ENCODE data around the gene GPR4.

DNA sequence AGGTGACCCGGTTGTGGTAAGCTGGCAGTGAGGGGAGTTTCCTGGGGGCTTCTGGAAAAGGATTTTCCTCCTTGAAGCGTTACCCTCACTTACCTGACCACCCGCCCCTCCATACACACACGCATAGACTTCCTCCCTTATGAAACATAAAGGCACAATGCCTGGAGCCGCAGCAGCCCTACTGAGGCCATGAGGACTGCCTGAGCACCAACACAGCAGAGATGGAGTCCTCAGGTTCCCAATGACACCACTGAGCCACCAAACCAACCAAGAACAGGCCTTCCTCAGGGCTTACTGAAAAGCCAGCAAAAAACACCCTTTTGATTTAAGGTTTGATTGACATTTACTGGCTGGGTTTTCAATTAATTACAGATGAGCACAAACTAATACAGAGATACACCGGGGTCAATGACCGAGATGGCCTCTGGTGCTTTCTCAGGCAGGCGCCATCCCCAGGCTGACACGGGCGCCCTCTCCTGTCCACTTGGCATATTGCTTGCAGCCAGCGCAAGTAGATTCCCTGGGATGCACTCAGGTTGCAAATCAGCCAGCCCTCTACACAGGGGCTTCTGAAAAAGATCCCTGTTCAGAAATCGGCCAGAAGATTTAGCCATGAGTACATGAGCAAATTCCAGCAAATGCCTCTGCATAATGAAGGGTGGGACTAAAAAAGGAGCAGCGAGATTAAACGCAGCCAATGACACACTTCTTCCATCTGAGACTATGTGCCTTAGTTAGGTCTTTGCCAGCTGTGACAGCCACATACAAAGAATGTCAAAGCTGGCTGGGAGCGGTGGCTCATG is 32.2 kb downstream of the GPR4 start:
- TF ChIP-seq, protein P1, sequence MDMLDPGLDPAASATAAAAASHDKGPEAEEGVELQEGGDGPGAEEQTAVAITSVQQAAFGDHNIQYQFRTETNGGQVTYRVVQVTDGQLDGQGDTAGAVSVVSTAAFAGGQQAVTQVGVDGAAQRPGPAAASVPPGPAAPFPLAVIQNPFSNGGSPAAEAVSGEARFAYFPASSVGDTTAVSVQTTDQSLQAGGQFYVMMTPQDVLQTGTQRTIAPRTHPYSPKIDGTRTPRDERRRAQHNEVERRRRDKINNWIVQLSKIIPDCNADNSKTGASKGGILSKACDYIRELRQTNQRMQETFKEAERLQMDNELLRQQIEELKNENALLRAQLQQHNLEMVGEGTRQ (CRISPR knock-in tag; IDR thresholded peaks at IDR 0.05), result no peak
- TF ChIP-seq IRF2 (CRISPR knock-in tag; IDR thresholded peaks at IDR 0.05; ENCODE audit: borderline replicate concordance, low read depth) (no peak), TP53 (CRISPR knock-in tag; IDR thresholded peaks at IDR 0.05) (no peak), GABPB1 (CRISPR knock-in tag; IDR thresholded peaks at IDR 0.05) (no peak), NFE2L1 (CRISPR knock-in tag; IDR thresholded peaks at IDR 0.05) (no peak), TEAD4 (CRISPR knock-in tag; IDR thresholded peaks at IDR 0.05) (no peak), ZNF263 (CRISPR knock-in tag; IDR thresholded peaks at IDR 0.05; ENCODE audit: low read depth) (no peak)
- TF ChIP-seq, protein P2, sequence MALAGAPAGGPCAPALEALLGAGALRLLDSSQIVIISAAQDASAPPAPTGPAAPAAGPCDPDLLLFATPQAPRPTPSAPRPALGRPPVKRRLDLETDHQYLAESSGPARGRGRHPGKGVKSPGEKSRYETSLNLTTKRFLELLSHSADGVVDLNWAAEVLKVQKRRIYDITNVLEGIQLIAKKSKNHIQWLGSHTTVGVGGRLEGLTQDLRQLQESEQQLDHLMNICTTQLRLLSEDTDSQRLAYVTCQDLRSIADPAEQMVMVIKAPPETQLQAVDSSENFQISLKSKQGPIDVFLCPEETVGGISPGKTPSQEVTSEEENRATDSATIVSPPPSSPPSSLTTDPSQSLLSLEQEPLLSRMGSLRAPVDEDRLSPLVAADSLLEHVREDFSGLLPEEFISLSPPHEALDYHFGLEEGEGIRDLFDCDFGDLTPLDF (CRISPR knock-in tag; IDR thresholded peaks at IDR 0.05), result no peak
- TF ChIP-seq, protein P3, sequence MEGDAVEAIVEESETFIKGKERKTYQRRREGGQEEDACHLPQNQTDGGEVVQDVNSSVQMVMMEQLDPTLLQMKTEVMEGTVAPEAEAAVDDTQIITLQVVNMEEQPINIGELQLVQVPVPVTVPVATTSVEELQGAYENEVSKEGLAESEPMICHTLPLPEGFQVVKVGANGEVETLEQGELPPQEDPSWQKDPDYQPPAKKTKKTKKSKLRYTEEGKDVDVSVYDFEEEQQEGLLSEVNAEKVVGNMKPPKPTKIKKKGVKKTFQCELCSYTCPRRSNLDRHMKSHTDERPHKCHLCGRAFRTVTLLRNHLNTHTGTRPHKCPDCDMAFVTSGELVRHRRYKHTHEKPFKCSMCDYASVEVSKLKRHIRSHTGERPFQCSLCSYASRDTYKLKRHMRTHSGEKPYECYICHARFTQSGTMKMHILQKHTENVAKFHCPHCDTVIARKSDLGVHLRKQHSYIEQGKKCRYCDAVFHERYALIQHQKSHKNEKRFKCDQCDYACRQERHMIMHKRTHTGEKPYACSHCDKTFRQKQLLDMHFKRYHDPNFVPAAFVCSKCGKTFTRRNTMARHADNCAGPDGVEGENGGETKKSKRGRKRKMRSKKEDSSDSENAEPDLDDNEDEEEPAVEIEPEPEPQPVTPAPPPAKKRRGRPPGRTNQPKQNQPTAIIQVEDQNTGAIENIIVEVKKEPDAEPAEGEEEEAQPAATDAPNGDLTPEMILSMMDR (IDR thresholded peaks at IDR 0.05), result peak; percentile 69
- TF ChIP-seq, protein P4, sequence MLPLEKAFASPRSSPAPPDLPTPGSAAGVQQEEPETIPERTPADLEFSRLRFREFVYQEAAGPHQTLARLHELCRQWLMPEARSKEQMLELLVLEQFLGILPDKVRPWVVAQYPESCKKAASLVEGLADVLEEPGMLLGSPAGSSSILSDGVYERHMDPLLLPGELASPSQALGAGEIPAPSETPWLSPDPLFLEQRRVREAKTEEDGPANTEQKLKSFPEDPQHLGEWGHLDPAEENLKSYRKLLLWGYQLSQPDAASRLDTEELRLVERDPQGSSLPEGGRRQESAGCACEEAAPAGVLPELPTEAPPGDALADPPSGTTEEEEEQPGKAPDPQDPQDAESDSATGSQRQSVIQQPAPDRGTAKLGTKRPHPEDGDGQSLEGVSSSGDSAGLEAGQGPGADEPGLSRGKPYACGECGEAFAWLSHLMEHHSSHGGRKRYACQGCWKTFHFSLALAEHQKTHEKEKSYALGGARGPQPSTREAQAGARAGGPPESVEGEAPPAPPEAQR (CRISPR knock-in tag; IDR thresholded peaks at IDR 0.05), result no peak
- TF ChIP-seq, protein P5, sequence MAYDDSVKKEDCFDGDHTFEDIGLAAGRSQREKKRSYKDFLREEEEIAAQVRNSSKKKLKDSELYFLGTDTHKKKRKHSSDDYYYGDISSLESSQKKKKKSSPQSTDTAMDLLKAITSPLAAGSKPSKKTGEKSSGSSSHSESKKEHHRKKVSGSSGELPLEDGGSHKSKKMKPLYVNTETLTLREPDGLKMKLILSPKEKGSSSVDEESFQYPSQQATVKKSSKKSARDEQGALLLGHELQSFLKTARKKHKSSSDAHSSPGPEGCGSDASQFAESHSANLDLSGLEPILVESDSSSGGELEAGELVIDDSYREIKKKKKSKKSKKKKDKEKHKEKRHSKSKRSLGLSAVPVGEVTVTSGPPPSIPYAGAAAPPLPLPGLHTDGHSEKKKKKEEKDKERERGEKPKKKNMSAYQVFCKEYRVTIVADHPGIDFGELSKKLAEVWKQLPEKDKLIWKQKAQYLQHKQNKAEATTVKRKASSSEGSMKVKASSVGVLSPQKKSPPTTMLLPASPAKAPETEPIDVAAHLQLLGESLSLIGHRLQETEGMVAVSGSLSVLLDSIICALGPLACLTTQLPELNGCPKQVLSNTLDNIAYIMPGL (CRISPR knock-in tag; IDR thresholded peaks at IDR 0.05), result no peak
- TF ChIP-seq, protein P6, sequence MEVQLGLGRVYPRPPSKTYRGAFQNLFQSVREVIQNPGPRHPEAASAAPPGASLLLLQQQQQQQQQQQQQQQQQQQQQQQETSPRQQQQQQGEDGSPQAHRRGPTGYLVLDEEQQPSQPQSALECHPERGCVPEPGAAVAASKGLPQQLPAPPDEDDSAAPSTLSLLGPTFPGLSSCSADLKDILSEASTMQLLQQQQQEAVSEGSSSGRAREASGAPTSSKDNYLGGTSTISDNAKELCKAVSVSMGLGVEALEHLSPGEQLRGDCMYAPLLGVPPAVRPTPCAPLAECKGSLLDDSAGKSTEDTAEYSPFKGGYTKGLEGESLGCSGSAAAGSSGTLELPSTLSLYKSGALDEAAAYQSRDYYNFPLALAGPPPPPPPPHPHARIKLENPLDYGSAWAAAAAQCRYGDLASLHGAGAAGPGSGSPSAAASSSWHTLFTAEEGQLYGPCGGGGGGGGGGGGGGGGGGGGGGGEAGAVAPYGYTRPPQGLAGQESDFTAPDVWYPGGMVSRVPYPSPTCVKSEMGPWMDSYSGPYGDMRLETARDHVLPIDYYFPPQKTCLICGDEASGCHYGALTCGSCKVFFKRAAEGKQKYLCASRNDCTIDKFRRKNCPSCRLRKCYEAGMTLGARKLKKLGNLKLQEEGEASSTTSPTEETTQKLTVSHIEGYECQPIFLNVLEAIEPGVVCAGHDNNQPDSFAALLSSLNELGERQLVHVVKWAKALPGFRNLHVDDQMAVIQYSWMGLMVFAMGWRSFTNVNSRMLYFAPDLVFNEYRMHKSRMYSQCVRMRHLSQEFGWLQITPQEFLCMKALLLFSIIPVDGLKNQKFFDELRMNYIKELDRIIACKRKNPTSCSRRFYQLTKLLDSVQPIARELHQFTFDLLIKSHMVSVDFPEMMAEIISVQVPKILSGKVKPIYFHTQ (CRISPR knock-in tag; IDR thresholded peaks at IDR 0.05), result no peak
- TF ChIP-seq, protein P7, sequence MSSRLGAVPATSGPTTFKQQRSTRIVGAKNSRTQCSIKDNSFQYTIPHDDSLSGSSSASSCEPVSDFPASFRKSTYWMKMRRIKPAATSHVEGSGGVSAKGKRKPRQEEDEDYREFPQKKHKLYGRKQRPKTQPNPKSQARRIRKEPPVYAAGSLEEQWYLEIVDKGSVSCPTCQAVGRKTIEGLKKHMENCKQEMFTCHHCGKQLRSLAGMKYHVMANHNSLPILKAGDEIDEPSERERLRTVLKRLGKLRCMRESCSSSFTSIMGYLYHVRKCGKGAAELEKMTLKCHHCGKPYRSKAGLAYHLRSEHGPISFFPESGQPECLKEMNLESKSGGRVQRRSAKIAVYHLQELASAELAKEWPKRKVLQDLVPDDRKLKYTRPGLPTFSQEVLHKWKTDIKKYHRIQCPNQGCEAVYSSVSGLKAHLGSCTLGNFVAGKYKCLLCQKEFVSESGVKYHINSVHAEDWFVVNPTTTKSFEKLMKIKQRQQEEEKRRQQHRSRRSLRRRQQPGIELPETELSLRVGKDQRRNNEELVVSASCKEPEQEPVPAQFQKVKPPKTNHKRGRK (CRISPR knock-in tag; IDR thresholded peaks at IDR 0.05; ENCODE audit: borderline replicate concordance), result no peak
